IPS-NIHi7 (cell line): Measurements from ENCODE around the gene LAMP1.
"Not testable (repeated sequence)": the region's sequence is repeated elsewhere in the genome, so short reads cannot be mapped to it uniquely, and the experiment has no call there.

Experiments
- DNase-seq: peaks from one replicate; pipeline ENCODE4 v3.0.0; 2012; ENCODE audit warnings: mixed read lengths; ENCODE audit errors: extremely low spot score

LAMP1 gene

DNA sequence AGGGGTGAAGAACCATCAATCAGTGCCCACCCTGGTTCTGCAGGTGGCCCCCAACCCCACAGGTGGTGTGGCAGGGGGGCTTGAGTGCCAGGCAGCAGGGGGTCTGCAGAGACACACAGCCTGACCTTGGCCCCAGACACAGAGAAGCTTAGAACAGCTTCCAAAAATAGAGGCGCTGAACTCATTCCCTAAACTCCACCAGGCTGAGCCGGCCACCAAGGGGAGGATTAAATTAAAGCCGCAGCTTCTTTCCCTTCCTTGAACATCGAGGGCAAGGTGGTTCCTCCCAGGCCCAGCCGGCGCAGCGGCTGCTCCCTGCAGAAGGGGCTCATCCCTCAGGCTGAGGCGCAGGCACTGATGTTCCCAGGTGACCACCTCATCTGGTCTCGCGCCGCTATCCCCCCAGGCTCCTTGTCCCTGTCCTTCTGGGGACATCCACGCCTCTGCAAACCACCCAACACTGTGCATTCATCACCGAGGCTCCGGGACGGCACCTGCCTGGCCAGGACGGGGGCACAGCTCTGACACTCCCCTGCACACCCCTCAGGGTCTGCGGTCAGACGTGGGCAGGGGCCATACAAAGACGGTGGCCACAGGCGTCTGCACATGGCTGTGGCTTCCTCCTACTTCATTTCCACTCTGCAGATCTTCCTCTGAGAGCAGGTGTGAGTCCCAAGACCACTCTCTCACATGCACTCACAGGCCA lies 30.9 kb downstream of the LAMP1 start:
- no peak for DNase-seq

DNA sequence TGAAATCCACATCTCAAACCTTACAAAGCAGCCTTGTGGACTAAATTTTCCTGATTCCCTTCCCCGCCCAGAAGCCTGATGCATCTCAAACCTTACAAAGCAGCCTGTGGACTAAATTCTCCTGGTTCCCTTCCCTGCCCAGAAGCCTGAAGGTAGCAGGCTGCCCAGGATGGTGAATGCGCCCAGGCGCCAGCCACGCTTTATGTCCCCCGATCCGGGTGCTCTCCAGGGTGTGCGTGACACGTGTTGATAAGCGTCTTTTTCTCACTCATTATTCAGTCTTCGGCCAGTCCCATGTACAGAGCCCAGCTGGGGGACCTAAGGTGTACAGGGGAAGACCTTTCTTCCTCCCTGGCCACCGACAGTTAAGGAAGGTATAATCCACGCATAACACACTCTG lies 31.8 kb downstream of the LAMP1 start:
- DNase-seq = no peak

DNA sequence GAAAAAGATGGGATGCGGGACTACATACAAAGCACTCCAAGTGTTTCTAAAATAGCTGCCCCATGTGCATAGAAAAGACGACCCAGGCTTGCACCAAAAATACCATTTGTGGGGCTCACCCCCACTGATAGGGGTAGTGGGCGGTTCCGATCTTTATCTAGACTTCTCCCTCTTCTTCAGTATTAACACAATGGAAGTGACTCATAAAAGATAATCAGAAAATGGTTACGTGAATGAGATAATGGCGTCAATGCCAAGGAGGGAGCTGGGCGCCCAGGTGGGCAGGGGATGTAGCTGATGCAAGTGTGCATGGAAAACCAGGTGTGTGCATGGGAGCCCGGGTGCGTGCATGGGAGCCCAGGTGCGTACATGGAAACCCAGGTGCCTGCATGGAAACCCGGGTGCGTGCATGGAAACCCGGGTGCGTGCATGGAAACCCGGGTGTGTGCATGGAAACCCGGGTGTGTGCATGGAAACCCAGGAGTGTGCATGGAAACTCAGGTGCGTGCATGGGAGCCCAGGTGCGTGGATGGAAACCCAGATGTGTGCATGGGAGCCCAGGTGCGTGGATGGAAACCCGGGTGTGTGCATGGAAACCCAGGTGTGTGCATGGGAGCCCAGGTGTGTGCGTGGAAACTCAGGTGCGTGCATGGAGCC lies 32.7 kb downstream of the LAMP1 start:
- no peak for DNase-seq

DNA sequence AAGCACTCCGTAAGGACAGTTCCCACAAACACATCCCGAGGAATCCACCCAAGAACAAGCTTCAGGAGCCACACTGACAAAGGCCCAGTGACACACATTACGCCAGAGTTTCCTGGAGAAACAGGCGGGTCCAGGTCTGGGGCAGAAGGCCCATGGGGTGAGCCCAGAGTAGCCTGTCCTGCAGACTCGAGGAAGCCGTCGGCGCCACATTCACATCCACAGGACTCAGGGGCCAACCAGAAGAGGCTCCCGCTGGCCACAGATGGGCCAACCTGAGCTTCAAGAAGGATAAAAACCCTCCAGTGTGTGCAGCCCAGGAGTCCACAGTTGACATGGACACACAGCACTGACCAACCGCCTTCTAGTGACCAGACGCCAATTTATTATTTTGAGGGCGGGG lies 35.6 kb downstream of the LAMP1 start:
- DNase-seq = no peak

DNA sequence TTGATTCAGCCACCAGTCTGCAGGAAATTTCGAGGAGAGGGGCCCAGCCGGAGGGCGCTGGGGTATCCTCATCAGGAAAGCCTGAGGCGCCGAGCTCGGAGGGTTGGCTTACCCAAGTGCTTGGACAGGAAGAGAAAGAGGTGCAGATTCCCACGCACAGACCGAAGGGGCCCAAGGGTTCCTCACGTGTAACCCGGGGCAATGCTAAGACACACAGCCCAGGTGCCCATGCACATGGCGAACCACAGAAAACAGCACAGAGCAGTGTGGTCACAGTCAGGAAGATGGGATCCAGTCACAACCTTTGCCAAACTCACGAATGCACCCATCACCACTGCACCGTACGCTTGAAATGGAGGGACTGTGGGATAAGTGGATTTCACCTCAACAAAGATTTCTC lies 36.0 kb downstream of the LAMP1 start:
- no peak for DNase-seq

DNA sequence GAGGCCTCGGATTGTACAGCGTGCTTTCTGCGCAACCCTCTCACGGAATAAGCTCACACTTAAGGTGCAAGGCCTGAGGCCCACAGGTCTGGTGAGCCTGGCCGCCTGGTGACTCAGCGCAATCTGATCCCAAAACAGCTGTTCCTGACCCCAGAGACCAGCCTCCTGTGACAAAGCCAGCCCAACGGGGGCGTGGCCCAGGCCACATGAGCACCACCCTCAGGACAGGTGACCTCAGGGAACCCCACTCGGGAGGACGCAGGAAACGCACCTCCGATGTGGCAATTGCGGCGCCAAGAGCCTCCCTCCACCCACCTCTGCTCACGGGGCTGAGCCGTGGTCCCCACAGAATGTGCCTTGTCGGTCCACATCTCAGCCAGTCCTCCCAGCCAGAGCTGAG lies 40.5 kb downstream of the LAMP1 start:
- DNase-seq = peak; percentile 58

DNA sequence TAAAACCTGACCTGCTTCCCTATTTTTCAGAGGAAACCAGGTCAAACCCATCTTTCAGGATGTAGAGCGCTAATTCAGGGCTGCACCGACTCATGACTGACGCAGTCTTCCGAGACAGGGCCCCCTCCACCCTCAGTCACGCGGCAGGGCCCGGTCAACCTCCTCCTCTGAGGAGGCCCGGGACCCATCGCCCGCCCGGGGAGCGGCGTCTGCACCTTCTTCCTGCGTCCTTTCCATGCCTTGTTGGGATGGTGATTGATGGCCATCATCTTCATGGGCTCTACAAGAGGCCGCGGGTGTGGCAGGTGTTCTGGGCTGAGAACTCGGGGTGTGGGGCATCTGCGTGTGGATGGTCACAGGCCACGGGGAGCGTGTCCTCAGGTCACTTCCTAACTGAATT lies 40.9 kb downstream of the LAMP1 start:
- peak; percentile 7 for DNase-seq

DNA sequence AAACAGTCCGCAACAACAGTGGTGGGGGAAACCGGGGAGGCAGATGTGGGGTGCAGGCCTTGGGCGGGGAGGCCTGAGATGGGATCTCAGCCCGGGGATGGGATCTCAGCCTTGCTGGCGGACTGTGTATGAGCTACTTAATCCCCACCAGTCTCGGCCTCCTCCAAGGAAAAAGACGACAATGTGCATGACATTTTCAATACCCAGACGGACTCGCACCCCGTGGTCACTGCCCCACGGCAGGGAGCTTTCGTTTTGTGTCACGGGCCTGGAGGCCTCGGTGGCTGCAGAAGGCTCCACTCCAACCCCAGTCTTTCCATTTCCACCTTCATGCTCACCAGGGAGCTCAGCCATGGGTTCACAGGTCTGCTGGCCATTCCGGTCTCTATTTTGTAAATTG lies 41.4 kb downstream of the LAMP1 start:
- DNase-seq = no peak

DNA sequence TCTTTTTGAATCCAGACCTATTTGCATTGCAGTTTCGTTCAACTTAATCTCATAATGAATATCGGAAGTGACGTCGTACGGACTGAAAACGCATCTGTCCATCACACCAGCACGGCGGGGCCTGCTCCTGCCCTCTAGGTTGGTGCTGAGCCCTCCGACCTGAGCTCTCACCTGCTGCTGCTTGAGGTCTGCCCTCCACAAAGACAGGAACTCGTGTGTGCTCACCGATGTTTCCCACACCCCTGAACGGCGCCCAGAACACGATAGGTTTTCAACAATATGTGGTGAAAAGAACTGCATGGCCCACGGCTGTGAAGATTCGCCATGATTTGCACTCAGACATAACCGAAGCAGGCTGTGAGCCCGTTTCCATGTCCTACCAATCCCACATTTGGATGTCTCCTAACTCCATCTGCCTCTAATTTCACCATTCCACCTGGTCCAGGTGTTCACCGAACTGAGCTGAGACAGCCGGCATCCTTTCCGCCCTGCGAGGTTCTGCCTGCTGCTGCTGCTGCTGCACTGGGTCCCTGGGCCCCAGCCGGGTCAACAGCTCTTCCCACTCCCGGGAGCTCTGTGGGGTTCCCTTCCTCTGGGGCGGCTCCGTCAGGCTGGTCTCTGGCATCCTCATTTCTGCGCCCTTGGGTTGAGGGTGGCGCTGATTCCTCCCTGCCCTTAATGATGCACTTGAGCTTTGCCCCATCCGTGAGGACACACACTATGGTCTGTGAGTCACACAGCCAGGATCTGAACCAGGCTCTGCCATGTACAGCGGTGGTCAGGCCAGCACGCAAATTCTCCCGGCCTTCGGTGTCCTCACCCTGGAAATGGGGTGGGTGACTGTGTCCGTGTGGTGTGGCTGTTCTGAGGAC lies 46.0 kb downstream of the LAMP1 start:
- DNase-seq = peak; percentile 4

DNA sequence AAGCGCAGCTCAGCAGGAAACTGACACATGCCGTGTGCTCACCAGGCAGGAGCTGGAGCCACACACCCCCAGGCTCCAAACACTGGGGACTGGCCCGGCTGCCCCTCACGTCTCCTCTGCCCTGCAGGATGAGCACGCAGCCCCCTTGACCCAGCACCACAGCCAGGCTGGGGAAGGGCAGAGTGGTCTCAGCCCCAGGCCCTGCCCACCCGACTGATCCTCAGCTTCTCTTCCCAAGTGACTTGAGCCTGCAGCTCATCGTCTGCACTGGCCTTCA lies 46.6 kb downstream of the LAMP1 start:
- DNase-seq = peak; percentile 6

DNA sequence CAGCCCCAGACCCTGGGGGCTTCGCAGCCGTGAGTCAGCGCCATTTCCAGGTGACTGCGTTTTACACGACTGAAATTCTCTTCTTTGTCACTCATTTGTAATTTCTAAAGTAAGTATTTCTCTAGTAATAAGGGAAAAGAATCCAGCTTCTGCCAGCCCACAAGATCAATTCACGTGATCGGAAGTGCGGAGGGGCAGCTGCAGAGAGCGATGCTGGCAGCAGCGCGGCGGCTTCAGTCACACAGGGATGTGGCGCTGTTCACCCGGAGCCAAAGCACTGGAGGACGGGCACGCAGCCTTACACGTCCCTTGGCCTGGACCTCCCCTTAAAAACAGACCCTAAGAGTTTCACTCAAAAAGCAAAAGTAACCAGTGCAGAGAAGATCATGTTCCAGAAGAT lies 48.4 kb downstream of the LAMP1 start:
- DNase-seq = no peak

DNA sequence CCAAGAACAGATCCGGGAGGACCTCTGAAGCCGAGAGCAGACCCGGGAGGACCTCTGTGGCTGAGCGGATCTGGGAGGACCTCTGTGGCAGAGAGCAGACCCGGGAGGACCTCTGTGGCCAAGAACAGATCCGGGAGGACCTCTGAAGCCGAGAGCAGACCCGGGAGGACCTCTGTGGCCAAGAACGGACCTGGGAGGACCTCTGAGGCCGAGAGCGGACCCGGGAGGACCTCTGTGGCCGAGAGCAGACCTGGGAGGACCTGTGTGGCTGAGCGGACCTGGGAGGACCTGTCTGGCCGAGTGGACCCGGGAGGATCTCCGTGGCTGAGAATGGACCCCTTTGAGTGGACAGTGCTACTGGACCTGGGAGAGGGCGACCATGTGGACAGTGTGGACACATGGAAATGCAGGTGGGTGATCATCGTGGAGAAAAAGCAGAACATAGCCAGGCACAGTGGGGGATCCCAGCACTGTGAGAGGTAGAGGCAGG lies 50.7 kb downstream of the LAMP1 start:
- DNase-seq = not testable (repeated sequence)

DNA sequence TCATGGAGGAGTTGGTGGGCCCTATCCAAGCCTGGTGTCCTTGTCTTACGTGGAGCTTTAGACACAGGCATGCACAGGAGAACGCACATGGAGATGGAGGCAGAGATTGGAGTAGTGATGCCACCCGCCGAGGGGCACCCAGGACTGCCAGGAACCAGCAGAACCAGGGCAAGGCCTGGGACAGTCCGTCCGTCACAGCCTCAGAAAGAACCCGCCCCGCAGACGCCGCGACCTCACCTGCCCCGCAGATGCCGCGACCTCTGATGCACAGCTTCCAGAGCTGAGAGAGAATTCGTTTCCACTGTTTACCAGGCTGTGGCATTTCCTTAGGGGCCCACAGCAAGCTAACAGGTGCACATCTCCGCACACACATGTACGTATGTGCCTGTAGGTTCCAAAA lies 51.6 kb downstream of the LAMP1 start:
- no peak for DNase-seq

DNA sequence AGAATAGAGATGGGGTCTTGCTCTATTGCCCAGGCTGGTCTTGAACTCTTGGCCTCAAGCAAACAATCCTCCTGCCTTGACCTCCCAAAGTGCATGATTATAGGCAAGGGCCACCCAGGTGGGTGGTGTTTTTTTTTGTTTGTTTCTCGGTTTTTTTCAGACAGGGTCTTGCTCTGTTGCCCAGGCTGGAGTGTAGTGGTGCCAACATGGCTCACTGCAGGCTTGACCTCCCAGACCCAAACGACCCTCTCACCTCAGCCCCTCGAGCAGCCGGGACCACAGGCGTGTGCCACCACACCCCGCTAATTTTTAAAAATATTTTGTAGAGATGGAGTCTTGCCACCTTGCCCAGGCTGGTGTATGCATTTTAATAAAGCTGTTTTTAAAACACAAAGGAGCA lies 52.0 kb downstream of the LAMP1 start:
- DNase-seq = no peak

DNA sequence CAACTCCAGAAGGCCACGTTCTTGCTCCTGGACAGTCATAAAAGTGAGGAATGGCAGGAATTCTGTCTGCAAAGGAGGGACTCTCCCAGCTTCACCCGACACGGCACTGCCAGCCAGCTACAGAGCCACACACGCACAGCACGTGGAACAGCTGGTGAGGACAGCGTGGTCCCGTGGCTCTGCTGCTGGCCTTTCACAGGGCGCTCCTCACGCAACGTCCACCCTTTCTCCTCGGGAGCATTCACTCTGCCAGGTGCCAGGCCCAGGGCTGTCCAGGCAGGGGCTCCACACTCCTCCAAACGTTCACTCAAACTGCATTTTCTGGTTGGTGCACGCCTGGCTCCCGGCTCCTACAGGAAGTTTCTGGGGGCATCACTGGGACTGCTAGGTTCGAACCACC lies 52.5 kb downstream of the LAMP1 start:
- no peak for DNase-seq

DNA sequence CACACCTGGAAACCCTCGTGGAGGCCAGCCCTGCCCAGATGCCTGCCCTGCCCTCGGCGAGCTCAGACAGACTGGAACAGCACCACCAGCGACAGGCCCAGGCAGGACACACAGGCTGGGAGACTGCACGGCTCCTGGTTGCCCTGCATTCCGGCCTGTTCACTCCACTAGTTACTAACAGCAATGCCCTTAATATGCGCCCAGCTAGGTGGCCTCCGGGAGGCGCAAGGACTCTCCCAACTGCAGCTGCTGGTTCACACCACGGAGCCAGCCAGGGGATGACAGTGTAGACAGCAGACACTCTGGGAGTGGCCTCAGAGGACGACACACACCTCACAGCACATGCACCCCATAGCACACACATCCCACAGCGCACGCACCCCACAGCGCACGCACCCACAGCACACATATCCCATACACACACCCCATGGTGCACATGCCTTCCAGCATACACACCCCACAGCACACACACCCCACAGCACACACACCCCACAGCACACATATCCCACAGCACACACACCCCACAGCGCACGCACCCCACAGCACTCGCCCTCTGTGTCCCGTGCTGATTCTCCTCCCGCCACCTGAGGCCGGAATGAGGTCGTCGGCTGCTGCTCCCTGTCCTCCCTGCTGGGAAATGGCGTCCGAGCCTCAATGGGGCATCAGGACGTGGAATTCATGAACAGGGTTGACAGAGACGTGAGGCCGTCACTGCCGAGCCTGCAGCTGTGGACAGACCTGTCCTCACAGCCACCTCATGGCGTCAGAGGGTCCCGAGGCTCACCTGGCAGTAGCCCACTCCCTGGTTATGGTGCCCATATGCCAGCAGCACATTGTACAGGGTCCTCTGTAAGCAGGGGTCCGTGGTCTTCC lies 53.3 kb downstream of the LAMP1 start:
- DNase-seq = no peak

DNA sequence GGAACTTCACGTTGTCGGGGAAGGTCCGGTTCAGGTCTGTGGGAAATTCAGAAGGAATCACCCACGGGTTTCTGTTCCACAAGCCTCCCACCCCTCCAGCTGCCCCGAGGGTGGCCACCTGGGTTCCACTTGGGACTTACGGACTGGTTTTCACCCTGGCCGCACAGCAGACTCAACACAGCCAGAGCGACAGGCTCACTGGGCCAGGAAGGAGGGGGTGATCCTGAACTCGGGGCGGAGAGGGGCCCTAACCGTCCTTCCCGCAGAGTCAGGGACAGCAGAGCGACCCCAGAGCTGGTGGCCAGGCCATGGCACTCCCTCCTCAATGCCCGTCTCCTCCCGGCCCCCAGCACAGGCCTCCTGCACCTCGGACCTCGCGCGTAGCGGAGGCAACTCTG lies 53.9 kb downstream of the LAMP1 start:
- DNase-seq = no peak

DNA sequence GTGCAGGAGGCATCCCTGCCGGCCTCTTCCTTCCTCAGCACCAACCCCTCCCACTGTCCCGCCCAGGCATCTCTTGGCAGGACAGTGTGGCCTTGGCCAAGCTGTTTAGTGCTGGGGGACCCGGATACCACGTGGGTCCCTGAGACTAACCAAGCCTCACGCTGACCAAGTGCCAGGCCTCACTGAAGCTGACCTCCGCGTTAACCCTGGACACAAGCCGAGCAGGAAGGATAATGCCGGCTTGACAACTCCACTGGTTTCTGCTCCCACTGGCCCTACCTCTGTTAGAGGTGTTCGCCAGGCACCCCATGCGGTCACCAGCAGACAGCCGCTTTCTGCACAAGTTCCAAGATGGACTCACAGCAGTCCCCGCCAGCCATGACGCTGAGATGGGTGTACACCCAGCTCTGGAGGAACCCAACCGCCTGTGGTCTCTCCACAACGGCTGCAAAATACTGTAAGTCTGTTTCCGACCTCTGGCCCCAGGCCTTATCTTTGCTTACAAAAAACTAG lies 54.5 kb downstream of the LAMP1 start:
- no peak for DNase-seq

DNA sequence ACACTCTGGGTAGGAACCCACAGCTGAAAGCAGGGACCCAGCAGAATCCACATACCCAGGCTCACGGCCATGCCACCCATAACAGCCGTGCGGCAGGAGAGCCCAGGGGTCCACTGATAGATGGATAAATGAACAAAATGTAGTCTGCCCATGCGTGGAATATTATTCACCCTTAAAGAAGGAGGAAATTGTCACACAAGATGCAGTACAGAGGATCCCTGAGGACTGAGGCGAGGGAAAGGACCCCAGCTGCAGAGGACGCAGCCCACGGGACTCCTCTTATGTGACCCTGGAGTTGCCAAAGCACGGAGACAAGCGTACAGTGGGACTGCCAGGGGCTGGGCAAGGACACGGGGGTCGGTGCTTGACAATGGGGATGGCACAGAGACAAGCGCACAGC lies 56.2 kb downstream of the LAMP1 start:
- no peak for DNase-seq

DNA sequence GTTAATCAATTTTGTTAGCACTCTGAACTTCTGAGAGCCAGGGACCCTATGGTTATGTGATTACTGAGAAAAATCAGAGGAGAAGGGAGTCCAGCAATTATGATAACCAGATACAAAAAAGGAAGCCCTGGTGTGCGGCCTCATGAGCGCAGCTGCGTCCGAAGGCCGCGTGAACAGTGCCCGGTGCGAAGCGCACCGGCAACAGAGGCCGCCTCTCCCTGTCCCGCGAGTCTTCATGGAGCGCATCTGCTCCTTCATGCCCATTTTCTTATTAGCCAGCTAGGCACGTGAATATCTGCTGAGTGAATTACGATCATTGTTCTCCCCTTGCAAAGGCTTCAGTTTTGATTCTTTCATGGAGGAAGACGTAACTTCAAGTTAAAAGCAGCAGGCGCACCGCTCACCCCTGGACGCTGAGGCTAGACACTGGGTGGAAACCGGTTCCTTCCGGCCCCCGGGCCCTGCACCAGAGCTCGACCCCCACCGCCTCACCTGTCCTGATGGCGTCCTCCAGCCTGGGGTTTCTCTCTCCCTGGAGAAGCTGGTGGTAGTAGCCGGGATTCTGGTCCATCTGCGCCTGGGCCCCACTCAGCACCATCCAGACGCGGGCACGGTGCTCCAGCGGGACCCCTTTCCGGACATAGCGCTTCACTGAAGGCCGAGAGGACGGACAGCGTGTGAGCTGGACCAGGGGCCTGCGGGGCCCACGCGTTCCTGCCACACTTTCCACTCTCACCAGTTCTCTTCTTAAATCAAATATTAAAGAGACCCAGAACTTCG lies 58.0 kb downstream of the LAMP1 start:
- DNase-seq = no peak

DNA sequence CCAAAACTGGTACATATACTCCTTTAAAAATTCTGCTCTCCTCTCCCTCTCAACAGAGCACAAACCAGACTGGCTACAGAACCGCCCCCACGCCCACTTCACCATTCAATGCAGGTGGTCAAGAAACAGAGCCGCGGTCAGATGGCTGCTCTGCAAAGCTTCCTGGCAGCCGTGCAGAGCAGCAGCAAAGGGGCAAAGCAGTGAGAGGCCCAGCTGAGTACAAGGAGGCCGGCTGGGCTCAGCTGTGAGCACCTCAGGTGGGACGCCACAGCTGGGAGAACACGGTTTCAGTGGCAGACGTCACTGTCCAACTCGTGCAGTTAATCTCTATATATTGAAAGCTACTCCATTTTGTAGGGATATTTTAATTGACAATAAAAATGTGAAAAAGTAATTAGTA lies 58.6 kb downstream of the LAMP1 start:
- no peak for DNase-seq
